Lower lobe of right lung (tissue), 2 donors: ENCODE measurements around the gene SMARCD2. TPM values are rescaled to one million over a fixed set of nuclear protein-coding genes. Genes with fewer than 3 reads are reported as not detected.

Source experiments
- ATAC-seq, 2 donors: fragments of 200-7000 bp; cut with Tn5 transposase; one replicate each; pipeline ENCODE4 v1.9.1; 2020 to 2022; ENCODE audit warnings: mild to moderate bottlenecking in 2 of 2, moderate library complexity in 2 of 2
- DNase-seq: peaks from one replicate; pipeline ENCODE4 v3.0.0-alpha.2; 2020
- H3K27ac ChIP-seq: fragments of 200-600 bp; one replicate; pipeline ENCODE4 v1.8.0; 2022
- H3K27me3 ChIP-seq: fragments of 200-600 bp; one replicate; pipeline ENCODE4 v1.8.0; 2022; ENCODE audit warnings: low read depth
- H3K36me3 ChIP-seq: fragments of 200-600 bp; one replicate; pipeline ENCODE4 v1.8.0; 2022; ENCODE audit warnings: mild to moderate bottlenecking
- H3K4me1 ChIP-seq: fragments of 200-600 bp; one replicate; pipeline ENCODE4 v1.8.0; 2022
- H3K4me3 ChIP-seq: fragments of 200-600 bp; one replicate; pipeline ENCODE4 v1.8.0; 2022; ENCODE audit warnings: mild to moderate bottlenecking
- H3K9me3 ChIP-seq: fragments of 200-600 bp; one replicate; pipeline ENCODE4 v1.8.0; 2022
- CTCF ChIP-seq: fragments of 200-600 bp; IDR thresholded peaks from one replicate; pipeline ENCODE4 v1.8.0; 2022; ENCODE audit warnings: antibody characterized with exemption, mild to moderate bottlenecking
- intact Hi-C: fragments of 100-400 bp; cut with DNase I; formaldehyde crosslinking; loops from one replicate; pipeline ENCODE4 v1.11.0; 2022
- total RNA-seq: library from RNA; stranded (reverse); fragmentation: NEBNext Ultra II Directional; extraction: Animal tissue kit (Norgen Biotek cat#: 25700); gene quantifications from one replicate; pipeline ENCODE4 v1.2.1, GENCODE V29; 2021
- donor health status: DM: no; HTN: yes; CAD: no; lungs with severe emphysema.

SMARCD2 gene
- total RNA-seq, 1 donor from 2014 or later = 80.9 TPM

- peaks cover 30% of the 10 kb centered on the region for H3K4me1 ChIP-seq
- H3K36me3 ChIP-seq = peaks cover 57% of the 10 kb centered on the region
- no peak overlapping the region for H3K4me3 ChIP-seq
- no peak for DNase-seq
- no peak overlapping the region for H3K27ac ChIP-seq
- intact Hi-C loops = no loop called here
- no peaks in the 10 kb centered on the region for H3K27me3 ChIP-seq
- H3K9me3 ChIP-seq = no peaks in the 10 kb centered on the region
- no peak for ATAC-seq
- TF ChIP-seq CTCF = no peak
Observed at GRCh38 chr17:63783522-63783921, 59.0 kb downstream of the SMARCD2 start.

Other genes with a start within 250 kb of the SMARCD2 start
- 13.6 TPM for gene TACO1, start 241.8 kb downstream of the SMARCD2 start, total RNA-seq
- 58.5 TPM for gene MAP3K3, start 220.3 kb downstream of the SMARCD2 start, total RNA-seq
- 25.9 TPM for gene LIMD2, start 142.6 kb downstream of the SMARCD2 start, total RNA-seq
- 32.8 TPM for gene STRADA, start 100.9 kb downstream of the SMARCD2 start, total RNA-seq
- gene CCDC47, start 69.1 kb downstream of the SMARCD2 start, total RNA-seq = 80.2 TPM
- 101 TPM for gene DDX42, start 68.5 kb downstream of the SMARCD2 start, total RNA-seq
- 98.6 TPM for gene PSMC5, start 15.3 kb downstream of the SMARCD2 start, total RNA-seq
- gene FTSJ3, start 15.0 kb downstream of the SMARCD2 start, total RNA-seq = 37.4 TPM
- not detected for gene CSH2, start 31.0 kb upstream of the SMARCD2 start, total RNA-seq
- not detected for gene GH2, start 39.3 kb upstream of the SMARCD2 start, total RNA-seq
- not detected for gene CSH1, start 53.9 kb upstream of the SMARCD2 start, total RNA-seq
- not detected for gene CSHL1, start 68.6 kb upstream of the SMARCD2 start, total RNA-seq
- not detected for gene GH1, start 76.2 kb upstream of the SMARCD2 start, total RNA-seq
- 4.7 TPM for gene CD79B, start 89.6 kb upstream of the SMARCD2 start, total RNA-seq
- gene SCN4A, start 130.2 kb upstream of the SMARCD2 start, total RNA-seq = 0.18 TPM
- 11.3 TPM for gene PRR29, start 155.7 kb upstream of the SMARCD2 start, total RNA-seq
- gene ICAM2, start 177.9 kb upstream of the SMARCD2 start, total RNA-seq = 69.2 TPM